ENCODE measurements around the gene HEATR3.

The HEATR3 gene

GRCh38 chr16:50065624-50066481 is at the start of gene HEATR3:
Gene HEATR3, plus strand, starts transcription at chr16:50065970. Its CDS starts 162 bp downstream, at chr16:50066132.
- DNase-seq, result peak; percentile 97

DNA sequence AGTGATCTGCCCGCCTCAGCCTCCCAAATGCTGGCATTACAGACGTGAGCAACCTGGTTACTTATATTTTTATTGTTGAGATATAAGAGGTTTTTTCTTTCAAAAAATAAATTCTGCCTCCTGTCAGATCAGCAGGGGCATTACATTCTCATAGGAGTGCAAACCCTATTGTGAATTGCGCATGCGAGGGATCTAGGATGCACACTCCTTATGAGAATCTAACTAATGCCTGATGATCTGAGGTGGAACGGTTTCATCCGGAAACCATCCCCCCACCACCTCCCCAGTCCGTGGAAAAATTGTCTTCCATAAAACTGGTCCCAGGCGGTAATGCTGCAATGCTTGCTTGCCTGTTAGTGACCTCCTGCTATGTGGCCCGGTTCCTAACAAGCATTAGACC is 48.2 kb upstream of the HEATR3 start:
- DNase-seq, result no peak

DNA sequence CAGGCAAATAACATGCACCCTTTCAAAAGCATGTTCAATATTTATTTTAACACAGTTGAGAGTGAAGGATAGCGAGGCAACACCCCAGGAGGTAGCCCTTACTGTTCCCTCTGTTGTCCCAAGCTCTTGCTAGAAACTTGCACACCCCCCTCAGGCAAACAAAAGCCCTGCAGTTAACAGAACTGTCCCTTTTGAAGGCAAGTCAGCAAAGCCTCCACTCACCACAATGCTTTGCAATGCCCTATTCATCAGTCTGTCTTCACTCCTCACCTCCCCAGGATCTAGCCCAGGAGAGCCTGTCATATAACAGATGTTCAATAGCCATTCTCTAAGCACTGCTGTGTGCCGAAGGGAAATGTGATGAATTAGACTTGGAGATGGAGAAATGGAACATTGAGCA is 44.2 kb upstream of the HEATR3 start:
- DNase-seq, result no peak

DNA sequence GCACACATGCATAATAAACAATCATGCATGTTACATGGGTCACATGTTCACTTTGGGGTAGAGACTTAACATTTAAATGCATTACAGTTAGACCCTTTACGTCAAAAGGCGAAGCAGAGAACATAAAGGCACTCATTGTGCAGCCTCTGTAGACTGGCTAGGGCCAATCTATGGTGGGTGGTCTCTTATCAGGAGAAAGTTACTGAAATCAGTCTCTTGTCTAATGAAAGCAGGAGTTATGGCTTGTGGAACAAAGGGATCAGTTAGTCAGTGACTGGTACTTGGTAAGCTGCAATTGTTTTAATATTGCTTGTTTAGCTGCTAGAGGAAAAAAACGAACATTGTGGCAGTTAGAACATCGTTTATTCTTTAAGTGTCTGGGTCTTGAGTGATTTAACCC is 42.1 kb upstream of the HEATR3 start:
- no peak for DNase-seq

DNA sequence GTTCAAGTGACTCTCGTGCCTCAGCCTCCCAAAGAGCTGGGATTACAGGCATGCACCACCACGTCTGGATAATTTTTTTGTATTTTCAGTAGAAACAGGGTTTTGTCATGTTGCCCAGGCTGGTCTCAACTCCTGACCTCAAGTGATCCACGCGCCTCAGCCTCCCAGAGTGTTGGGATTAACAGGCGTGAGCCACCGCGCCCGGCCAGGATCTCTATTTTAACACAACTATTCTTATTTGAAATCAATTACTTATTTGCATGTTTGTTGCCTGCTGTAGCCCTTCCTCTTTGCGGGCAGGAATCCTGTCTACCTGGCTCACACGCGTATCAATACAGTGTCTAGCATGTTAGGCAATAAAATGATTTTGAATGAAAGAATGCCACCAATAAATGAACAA is 41.6 kb upstream of the HEATR3 start:
- no peak for DNase-seq

DNA sequence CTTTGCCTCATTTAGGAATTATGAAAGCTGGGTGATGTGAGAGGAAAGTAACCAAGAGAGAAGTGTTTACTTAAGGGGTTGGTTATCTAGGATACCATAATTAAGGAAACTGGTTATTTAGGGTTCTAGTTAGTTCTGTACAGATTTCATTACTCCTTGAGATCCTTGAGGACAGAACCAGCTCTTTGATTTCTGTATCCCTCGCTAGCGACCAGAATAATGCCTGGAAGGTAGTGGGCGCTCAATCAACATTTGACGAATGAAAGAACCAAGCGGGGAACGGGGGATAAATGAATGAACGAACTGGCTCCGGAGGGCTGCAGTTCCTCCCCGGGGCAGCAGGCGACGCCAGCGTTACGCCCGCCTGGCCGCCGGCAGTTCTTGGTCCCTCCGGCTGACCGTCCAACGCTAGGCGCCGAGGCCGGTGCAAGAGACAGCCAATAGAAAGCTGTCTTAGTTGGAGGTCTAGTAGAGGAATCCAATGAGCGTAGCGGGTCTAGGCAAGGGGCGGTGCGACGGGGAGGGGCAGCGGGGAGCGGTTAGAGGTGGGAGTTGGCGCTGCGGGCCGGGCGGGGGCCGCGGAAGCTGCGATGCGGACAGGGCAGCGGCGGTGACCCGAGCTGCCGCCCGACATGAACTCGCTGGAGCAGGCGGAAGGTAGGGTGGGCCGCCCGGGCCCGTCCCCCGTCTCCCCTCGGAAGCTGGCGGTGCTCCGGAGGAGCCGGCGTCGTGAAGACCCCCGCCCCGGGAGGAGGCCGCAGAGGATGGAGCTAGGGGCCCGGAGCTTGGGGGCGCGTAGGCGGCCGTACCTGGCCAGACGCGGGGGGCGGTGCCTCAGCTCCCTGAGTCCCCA is 40.9 kb upstream of the HEATR3 start, which contains the start of gene CNEP1R1:
Gene CNEP1R1, plus strand, starts transcription at position 542 of the 853 bp plus-strand sequence. Its CDS starts 91 bp downstream, at position 633.
- DNase-seq, result peak; percentile 97

DNA sequence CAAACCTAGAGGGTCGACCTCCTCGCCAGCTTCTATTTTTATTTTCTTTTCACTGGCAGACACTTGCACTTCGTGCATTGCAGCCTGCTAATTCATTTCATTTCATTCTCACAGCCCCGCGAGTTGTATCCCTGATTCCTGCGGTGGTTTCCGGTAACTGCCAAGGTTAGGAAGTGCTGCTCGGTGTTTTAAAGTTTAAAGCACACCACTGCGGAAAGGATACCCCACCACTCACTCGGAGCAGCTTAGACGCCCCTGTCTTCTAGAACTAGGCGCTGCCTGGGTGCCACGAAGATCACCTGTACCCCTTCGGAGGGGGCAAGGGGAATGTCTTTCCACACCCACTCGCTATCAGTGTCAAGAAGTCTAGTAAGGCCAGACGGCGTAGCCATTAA is 40.2 kb upstream of the HEATR3 start:
- peak; percentile 35 for DNase-seq

- DNase-seq, result no peak
These were observed 37.9 kb upstream of the HEATR3 start for GRCh38 chr16:50027829-50028228.

GRCh38 chr16:50035468-50035992 is 30.2 kb upstream of the HEATR3 start:
- DNase-seq, result no peak

DNA sequence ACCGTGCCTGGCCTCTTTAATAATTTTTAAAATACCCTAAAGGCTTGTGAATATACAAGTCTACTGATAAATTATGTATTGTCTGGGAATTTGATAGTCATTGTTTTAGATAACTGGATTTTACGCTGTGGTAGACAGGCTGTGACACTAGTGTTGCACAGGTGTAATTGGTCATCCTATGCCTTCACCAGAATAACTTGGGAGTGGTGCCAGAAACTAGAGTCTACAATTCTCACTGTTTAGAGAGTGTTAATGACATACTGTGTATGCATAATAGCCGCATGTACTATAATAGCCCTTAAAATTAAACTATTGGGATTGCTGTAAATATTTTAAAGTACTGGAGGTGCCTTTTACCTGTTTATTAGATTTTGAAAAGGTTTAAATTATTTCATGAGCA is 29.3 kb upstream of the HEATR3 start:
- DNase-seq, result no peak

- DNase-seq, result no peak
These were observed 28.0 kb upstream of the HEATR3 start for GRCh38 chr16:50037662-50038220.

DNA sequence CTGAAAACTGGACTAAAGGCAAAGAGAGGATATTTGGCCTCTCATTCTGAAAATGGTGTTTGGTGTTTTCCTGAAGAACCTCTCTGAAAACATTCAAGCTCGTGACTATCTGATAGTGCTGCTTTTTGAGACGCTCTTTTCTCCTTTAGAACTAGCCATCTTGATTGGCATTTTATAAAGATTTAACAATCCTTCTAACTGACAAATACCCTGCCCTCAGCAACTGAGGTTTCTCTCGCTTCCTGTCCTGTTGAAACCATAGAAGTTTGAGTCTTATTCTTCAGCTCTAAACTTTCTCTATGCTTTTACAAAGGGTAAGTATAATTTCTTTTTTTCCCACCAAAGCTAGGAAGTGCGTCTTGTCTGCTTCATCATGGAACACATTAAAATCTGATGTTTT is 27.5 kb upstream of the HEATR3 start:
- no peak for DNase-seq

DNA sequence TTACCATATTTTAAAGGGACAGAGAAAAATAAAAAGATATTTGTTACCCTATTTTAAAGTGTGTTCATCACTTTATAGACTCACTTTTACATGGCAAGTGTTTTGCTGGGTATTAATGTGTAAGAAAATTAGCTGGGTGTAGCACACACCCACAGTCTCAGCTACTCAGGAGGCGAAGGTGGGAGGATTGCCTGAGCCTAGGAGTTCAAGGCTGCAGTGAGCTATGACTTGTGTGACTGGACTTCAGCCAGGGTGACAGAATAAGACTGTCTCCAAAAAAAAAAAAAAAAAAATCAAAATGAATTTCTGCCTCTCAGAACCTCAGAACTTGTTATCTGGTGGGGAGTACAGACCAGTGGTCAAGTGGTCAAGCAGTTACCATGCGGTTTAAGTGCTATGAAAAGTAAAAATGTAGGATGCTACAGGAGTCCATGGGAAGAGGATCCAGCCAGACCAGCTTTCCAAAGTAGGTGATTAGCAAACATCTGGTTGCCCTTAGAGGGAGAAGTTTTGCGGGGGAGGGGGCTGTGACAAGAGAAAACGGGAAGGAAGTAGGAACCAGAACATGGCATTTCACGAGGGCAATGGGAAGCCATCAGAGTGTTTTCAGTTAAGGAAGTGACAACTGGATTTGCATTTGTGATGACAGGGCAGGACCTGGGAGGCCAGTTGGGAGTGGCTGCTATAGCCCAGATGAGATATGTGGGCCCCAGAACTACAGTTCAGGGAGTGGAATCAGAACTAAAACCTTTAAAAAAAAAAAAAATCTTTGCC is 26.8 kb upstream of the HEATR3 start:
- peak; percentile 14 for DNase-seq

- DNase-seq, result no peak
These were observed 25.8 kb upstream of the HEATR3 start for GRCh38 chr16:50040018-50040417.

DNA sequence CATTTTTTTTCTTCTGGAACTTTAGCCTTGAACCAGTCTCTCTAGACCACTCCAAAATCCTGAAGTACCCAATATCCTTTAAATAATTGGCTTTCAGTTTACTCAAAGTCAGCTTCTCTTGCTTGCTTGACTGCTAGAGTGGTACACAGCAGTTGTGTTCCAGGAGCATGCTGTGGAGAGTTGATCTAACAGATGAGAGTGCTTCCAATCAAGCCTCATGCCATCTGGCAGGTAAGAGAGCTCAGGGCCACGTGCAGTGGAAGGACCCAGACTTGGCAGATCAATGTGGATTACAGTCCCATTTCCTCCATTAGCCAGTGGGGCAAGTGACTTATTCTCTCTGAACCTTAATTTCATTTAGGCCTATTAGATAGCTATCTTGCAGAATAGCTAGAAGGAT is 25.1 kb upstream of the HEATR3 start:
- no peak for DNase-seq

DNA sequence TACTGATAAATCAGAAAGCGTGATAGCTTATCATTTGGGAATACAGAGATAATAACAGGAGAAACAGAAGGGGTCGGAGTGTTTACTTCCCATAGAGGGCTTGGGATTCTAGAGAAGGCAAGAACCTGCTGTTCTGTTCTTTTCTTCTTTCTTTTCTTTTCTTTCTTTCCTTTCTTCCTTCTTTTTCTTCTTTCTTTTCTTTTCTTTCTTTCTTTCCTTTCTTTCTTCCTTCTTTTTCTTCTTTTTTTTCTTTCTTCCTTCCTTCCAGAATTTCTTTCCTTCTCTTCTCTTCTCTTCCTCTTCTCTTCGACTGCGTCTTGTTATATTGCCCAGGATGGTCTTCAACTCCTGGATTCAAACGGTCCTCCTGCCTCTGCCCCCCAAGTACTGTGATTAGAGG is 22.4 kb upstream of the HEATR3 start:
- DNase-seq, result no peak

GRCh38 chr16:50045412-50045811 is 20.4 kb upstream of the HEATR3 start:
- no peak for DNase-seq

DNA sequence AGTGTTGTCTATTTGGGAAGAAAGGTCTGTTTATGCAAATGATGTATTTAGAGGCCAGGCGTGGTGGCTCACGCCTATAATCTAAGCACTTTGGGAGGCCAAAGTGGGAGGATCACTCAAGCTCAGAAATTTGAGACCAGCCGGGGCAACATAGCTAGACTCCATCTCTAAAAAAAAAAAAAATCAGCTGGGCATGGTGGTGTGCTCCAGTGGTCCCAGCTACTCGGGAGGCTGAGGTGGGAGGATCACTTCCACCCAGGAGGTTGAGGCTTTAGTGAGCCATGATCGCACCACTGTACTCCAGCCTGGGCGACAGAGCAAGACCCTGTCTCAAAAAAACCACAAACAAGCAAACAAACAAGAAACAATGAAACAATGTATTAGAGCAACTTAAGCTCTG is 18.9 kb upstream of the HEATR3 start:
- no peak for DNase-seq

- no peak for DNase-seq
These were observed 17.9 kb upstream of the HEATR3 start for GRCh38 chr16:50047864-50048263.

GRCh38 chr16:50050802-50051201 is 15.0 kb upstream of the HEATR3 start:
- DNase-seq, result no peak

GRCh38 chr16:50056226-50056625 is 9.5 kb upstream of the HEATR3 start:
- no peak for DNase-seq

DNA sequence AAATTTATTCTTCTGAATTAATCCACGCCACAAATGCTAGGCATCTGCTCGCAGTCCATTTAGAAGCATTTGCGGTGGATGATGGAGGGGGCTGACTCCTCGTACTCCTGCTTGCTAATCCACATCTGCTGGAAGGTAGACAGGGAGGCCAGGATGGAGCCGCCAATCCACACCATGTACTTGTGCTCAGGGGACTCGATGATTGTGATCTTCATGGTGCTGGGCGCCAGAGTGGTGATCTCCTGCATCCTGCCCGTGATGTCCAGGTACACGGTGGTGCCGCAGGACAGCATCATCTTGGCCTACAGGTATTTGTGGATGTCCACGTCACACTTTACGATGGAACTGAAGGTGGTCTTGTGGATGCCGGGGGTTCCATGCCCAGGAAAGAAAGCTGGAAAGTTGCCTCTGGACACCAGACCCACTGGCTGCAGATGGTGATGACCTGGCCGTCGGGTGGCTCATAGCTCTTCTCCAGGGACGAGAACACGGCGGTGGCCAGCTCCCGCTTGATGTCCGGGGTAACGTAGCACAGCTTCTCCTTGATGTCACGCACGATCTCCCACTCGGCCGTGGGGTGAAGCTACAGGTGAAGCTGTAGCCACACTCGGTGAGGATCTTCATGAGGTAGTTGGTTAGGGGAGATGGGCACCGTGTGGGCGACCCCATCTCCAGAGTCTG is 7.5 kb upstream of the HEATR3 start:
- no peak for DNase-seq
